ENCODE results near the gene SERINC5.

The SERINC5 gene

GRCh38 chr5:80182809-80183580, 72.9 kb downstream of the SERINC5 start:
- TF ChIP-seq JUND (IDR thresholded peaks at IDR 0.05; ENCODE audit: low read depth), result no peak
- in situ Hi-C loops (cut with HindIII; ENCODE audit: low pct_unique_long_range_greater_than_20kb, low sequenced_read_pairs), result no loop called here
- no peak for DNase-seq (ENCODE audit: low read depth in 1 of 2, low spot score in 1 of 2)

GRCh38 chr5:80181618-80182211, 74.1 kb downstream of the SERINC5 start:
- in situ Hi-C loops (cut with HindIII; ENCODE audit: low pct_unique_long_range_greater_than_20kb, low sequenced_read_pairs), result no loop called here
- DNase-seq (ENCODE audit: low read depth in 1 of 2, low spot score in 1 of 2), result peak in 1 of 2 experiments; percentile 88
- TF ChIP-seq JUND (IDR thresholded peaks at IDR 0.05; ENCODE audit: low read depth), result 0 out of 2 replicates have a peak, but pooled peaks have one; percentile 42

- no peak for DNase-seq (ENCODE audit: low read depth in 1 of 2, low spot score in 1 of 2)
Observed at GRCh38 chr5:80177236-80177635, 78.6 kb downstream of the SERINC5 start.

GRCh38 chr5:80175337-80175736, 80.5 kb downstream of the SERINC5 start:
- in situ Hi-C loops (cut with HindIII; ENCODE audit: low pct_unique_long_range_greater_than_20kb, low sequenced_read_pairs), result no loop called here
- DNase-seq (ENCODE audit: low read depth in 1 of 2, low spot score in 1 of 2), result no peak

More at GRCh38 chr5:80177236-80177635, 78.6 kb downstream of the SERINC5 start:
- in situ Hi-C loops (cut with HindIII; ENCODE audit: low pct_unique_long_range_greater_than_20kb, low sequenced_read_pairs), result no loop called here
- no peak for TF ChIP-seq JUND (IDR thresholded peaks at IDR 0.05; ENCODE audit: low read depth)

GRCh38 chr5:80174790-80175189, 81.1 kb downstream of the SERINC5 start:
- no peak for TF ChIP-seq JUND (IDR thresholded peaks at IDR 0.05; ENCODE audit: low read depth)
- in situ Hi-C loops (cut with HindIII; ENCODE audit: low pct_unique_long_range_greater_than_20kb, low sequenced_read_pairs), result no loop called here
- DNase-seq (ENCODE audit: low read depth in 1 of 2, low spot score in 1 of 2), result no peak

More at GRCh38 chr5:80175337-80175736, 80.5 kb downstream of the SERINC5 start:
- no peak for TF ChIP-seq JUND (IDR thresholded peaks at IDR 0.05; ENCODE audit: low read depth)

- in situ Hi-C loops (cut with HindIII; ENCODE audit: low pct_unique_long_range_greater_than_20kb, low sequenced_read_pairs), result no loop called here
- no peak for DNase-seq (ENCODE audit: low read depth in 1 of 2, low spot score in 1 of 2)
- no peak for TF ChIP-seq JUND (IDR thresholded peaks at IDR 0.05; ENCODE audit: low read depth)
Observed at GRCh38 chr5:80172067-80172695, 83.7 kb downstream of the SERINC5 start.

- no peak for TF ChIP-seq JUND (IDR thresholded peaks at IDR 0.05; ENCODE audit: low read depth)
- DNase-seq (ENCODE audit: low read depth in 1 of 2, low spot score in 1 of 2), result no peak
- in situ Hi-C loops (cut with HindIII; ENCODE audit: low pct_unique_long_range_greater_than_20kb, low sequenced_read_pairs), result no loop called here
Observed at GRCh38 chr5:80170117-80170535, 85.7 kb downstream of the SERINC5 start.

GRCh38 chr5:80168388-80169028, 87.3 kb downstream of the SERINC5 start:
- in situ Hi-C loops (cut with HindIII; ENCODE audit: low pct_unique_long_range_greater_than_20kb, low sequenced_read_pairs), result no loop called here

GRCh38 chr5:80165452-80165851, 90.4 kb downstream of the SERINC5 start:
- in situ Hi-C loops (cut with HindIII; ENCODE audit: low pct_unique_long_range_greater_than_20kb, low sequenced_read_pairs), result no loop called here
- DNase-seq (ENCODE audit: low read depth in 1 of 2, low spot score in 1 of 2), result no peak

More at GRCh38 chr5:80168388-80169028, 87.3 kb downstream of the SERINC5 start:
- no peak for DNase-seq (ENCODE audit: low read depth in 1 of 2, low spot score in 1 of 2)
- no peak for TF ChIP-seq JUND (IDR thresholded peaks at IDR 0.05; ENCODE audit: low read depth)

GRCh38 chr5:80161165-80161564, 94.7 kb downstream of the SERINC5 start:
- DNase-seq (ENCODE audit: low read depth in 1 of 2, low spot score in 1 of 2), result no peak
- in situ Hi-C loops (cut with HindIII; ENCODE audit: low pct_unique_long_range_greater_than_20kb, low sequenced_read_pairs), result no loop called here
- TF ChIP-seq JUND (IDR thresholded peaks at IDR 0.05; ENCODE audit: low read depth), result no peak

More at GRCh38 chr5:80165452-80165851, 90.4 kb downstream of the SERINC5 start:
- TF ChIP-seq JUND (IDR thresholded peaks at IDR 0.05; ENCODE audit: low read depth), result no peak

GRCh38 chr5:80160242-80160641, 95.6 kb downstream of the SERINC5 start:
- TF ChIP-seq JUND (IDR thresholded peaks at IDR 0.05; ENCODE audit: low read depth), result no peak
- no peak for DNase-seq (ENCODE audit: low read depth in 1 of 2, low spot score in 1 of 2)
- in situ Hi-C loops (cut with HindIII; ENCODE audit: low pct_unique_long_range_greater_than_20kb, low sequenced_read_pairs), result no loop called here

GRCh38 chr5:80159133-80159815, 96.6 kb downstream of the SERINC5 start:
- no peak for TF ChIP-seq JUND (IDR thresholded peaks at IDR 0.05; ENCODE audit: low read depth)
- no peak for DNase-seq (ENCODE audit: low read depth in 1 of 2, low spot score in 1 of 2)
- in situ Hi-C loops (cut with HindIII; ENCODE audit: low pct_unique_long_range_greater_than_20kb, low sequenced_read_pairs), result no loop called here

Measured in T47D (cell line).